GM10847 (cell line): ENCODE measurements around the gene FGF18.

Source experiments
- POLR2A ChIP-seq: IDR thresholded peaks from 2 replicates; pipeline ENCODE4 v1.6.1; 2011; ENCODE audit not compliant: insufficient read length; ENCODE audit errors: extremely low read depth

The FGF18 gene

DNA sequence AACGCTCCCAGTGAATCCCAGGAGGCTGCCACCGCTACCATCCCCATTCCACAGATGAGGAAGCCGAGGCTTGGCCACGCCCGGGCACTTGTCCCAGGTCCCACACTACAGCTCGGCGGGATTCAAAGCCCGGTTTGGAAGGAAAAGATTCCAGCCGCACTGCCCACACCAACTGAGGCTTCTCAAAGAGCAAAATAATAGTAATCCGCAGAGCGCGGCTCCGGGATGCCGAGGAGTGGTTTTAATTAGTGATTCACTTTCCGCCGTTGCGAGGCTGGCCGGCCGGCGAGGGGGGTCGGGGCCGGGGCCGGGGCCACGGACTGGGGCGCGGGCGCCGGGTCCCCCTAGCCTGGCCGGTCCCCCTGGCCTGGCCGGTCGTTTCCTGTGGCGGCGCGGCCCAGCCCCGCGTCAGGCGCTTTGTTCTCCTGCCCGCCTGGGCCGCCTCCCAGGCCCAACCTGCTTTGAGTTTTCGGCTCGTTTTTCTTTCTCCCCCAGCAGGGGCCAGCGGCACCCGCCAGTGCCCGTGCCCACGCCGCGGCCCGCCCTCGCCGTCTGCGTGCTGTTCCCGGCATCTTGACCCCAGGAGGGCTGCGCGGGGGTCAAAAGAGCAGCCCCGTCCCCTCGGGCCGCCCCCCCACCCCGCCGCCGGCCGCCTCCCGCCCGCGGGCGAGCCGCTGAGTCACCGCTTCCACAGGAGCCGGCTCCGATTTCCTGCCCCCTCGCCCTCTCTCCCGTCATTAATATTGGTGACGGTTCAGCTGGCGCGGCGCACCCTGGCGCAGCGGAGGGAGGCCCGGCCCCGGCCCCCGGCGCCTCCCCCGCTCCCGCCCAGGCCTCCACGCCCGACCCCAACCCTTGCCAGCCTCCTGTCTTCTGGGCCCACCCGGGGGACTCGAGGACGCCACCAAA lies 31.2 kb downstream of the FGF18 start:
- TF ChIP-seq POLR2A = no peak

DNA sequence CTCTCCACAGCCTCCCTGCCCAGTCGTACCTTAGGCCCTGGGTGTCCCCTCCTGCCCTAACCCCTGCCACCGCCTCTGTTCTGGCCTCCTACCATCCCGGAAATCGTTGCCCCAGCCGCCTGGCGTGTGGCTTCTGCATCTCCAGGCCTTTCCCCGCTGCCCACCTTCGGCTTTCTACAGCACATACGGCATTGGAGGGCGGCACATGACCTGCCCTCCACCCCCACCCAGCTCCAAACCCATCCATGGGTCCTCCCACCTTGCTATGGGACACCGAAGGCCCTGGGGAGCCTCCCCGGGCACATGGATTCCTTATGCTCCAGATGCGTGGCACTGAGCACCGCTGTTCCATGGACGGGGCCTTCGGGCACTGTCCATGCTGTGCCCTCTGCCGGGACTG lies 32.0 kb downstream of the FGF18 start:
- no peak for TF ChIP-seq POLR2A

DNA sequence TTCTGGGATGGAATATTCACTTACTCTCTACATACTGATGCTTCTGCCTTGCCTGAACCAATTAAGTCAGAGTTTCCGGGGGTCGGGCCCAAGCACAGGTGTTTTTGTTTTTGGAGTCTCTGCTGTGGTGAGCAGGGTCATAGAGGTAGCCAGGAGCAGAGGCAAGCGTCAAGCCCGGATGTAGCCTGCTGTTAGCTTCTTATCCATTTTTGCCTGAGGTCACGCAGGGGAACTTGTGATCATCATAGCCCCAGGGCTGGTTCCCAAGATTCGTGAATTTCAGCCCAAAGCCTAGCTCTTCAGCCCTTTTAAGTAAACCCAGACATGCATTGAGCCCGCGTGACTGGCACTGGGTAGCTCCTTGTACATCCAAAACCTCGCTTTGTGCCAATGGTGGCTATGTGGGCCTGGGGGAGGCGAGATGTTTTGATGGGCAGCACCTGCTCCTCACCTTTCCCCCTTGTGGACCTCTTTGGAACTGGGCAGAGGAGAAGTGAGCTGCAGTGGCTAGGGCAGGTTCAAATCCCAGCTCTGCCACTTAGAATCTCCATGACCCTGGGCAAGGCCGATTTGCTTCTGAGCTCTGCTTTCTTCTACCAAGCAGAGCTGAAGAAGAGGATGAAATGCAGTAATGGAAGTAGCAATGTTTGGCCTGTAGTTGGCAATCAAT lies 33.7 kb downstream of the FGF18 start:
- TF ChIP-seq POLR2A = no peak

- TF ChIP-seq POLR2A = no peak
Observed at GRCh38 chr5:171453988-171454387, 34.5 kb downstream of the FGF18 start.

GRCh38 chr5:171454549-171454948 lies 35.1 kb downstream of the FGF18 start:
- no peak for TF ChIP-seq POLR2A

GRCh38 chr5:171455522-171455921 lies 36.1 kb downstream of the FGF18 start:
- TF ChIP-seq POLR2A = no peak

DNA sequence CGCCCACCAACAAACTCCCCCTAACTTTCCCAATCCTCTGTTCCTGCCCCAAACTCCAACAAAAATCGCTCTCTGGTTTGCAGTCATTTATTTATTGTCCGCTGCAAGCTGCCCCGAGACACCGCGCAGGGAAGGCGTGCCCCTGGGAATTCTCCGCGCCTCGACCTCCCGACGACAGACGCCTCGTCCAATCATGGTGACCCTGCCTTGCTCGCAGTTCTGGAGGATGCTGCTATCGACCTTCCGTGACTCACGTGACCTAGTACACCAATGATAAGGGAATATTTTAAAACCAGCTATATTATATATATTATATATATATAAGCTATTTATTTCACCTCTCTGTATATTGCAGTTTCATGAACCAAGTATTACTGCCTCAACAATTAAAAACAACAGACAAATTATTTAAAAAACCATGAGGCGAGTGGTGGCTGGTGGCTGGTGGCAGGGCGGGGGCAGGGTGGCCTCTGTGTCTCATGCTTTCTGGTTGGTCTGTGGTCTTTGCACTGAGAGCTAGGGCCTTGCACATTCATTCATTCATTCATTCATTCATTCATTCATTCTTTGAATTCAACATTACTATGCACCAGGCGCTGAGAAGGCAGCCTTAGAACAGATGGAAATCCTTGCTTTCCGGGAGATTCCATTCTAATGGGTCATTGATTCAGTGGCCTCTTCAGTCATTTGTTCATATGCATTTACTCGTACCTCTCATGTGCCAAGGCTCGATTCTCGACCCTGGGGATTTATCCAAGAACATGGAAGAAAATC lies 37.9 kb downstream of the FGF18 start:
- TF ChIP-seq POLR2A = no peak

DNA sequence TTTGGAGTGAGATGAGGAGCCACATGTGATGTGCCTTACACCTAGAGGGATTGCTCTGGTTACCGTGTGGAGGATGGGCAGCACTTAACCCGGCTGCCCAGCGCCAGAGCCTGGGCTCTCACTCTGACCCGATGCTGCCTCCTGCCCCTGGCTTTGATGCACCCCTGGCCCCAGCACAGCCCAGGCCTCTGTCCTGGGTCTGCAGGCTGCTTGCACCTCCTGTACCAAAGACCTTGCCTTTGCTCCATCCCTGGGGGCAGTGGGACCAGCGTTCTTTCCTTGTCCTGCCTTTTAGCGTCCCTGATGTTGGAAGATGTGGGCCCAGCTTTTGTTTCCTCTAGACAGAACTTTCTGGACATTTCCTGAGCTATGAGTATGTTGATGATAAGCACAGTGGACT lies 40.4 kb downstream of the FGF18 start:
- TF ChIP-seq POLR2A = no peak

DNA sequence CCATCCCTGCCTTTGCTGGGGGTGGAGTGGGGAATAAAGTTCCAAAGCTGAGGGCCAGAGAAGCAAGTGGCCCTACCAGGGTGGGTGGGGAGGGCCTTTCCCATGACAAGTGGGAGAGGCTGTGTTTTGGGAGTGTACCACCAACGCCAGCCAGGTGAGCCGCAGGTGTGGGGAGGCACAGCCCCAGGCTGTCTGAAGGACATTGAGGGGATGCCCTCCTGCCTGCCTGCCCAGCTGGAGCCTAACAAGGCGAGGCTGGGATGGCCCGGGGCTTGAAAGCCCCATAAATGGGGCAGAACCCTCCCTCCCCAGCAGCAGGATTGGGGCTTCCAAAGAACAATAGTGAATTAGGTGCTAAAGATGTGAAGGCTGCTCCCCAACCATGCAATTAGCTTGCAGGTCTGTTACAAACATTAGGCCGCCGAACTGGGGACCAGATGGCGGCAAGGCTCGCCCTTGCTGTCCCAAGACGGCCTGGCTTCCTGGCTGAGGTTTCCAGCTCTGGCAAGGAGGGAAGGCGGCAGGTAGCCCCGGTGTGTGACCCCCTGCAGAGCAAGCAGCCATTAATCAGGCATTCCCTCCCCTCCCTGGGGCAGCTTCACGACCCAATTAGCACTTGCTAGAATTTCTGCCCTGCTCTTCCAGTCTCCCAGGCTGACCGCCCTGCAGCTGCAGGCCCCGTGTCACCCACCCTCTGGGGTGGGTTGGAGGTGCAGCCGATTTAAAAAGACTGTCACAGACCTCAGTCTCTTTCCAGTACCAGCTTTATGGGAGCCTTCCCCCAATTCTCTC lies 42.9 kb downstream of the FGF18 start:
- TF ChIP-seq POLR2A = no peak

DNA sequence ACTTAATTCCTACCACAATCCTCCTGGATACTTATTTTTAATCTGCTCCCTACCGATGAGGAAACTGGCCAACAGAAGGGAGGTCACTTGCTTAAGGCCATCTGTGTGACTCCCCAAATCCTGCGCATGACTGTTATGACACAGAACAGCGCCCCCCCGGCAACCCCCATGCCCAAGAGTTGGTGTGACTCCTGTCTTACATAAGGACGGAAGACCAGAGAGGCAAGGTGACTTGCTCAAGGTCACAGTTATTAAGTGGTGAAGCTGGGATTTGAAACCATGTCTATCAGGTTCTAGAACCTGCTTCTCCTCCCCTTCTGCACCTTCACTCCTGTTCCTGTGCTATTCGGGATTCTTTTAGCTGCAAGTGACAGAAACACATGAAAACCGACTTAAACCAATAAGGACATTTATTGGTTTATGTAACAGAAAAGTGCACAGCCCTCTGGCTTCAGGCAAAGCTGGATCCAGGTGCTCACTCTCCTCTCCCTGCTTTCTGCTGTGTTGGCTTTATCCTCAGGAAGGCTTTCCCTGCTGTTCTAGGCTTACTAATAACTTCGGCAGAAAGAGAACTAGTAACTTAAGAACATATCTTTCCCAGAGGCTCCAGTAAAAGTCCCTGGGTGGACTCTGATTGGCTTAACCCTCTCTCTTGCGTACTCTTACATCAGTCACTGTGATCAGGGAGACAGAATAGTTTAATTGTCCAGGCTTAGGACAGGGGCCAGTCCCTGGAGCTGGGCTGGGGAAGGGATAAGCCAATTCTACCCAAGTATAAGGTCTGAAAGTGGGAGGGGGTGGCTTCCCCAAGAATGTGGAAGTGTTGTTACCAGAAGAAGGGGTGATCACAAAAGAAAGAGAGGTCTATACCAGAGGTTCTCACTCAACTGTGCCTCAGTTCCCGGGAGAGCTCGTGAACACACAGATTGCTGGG lies 43.7 kb downstream of the FGF18 start:
- no peak for TF ChIP-seq POLR2A

GRCh38 chr5:171463862-171464229 lies 44.4 kb downstream of the FGF18 start:
- no peak for TF ChIP-seq POLR2A

- no peak for TF ChIP-seq POLR2A
Observed at GRCh38 chr5:171464829-171465228, 45.4 kb downstream of the FGF18 start.

- no peak for TF ChIP-seq POLR2A
Observed at GRCh38 chr5:171467107-171467506, 47.7 kb downstream of the FGF18 start.

GRCh38 chr5:171469326-171469725 lies 49.9 kb downstream of the FGF18 start:
- TF ChIP-seq POLR2A = no peak

DNA sequence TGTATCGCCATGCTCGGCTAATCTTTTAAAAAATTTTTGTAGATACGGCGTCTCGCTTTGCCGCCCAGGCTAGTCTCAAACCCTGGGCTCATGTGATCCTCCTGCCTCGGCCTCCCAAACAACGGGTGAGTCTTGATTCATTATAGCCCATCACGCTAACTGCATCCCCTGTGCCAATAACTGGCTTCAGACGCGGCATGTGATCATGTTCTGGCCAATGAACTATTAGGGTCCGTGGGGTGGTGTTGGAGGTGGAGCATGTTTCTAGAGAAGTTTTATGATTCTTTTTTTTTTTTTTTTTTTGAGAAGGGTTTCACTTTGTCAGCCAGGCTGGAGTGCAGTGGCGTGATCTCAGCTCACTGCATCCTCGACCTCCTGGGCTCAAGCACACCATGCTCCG lies 51.0 kb downstream of the FGF18 start:
- TF ChIP-seq POLR2A = no peak
